OCI-LY3 (cell line): ENCODE results near the gene DNAJA2.

Source experiments
- EZH2phosphoT487 ChIP-seq: fragments of 200-600 bp; shearing (Covaris generic); IDR thresholded peaks from 2 replicates; pipeline ENCODE4 v1.6.1; 2018; ENCODE audit warnings: antibody characterized with exemption, mixed run types, low read depth
- TF ChIP-seq, protein P1 (sequence below): fragments of 200-600, 300-600 bp; sonication (generic); IDR thresholded peaks from 2 replicates; pipeline ENCODE4 v1.5.1; 2014; ENCODE audit warnings: antibody characterized with exemption, low read length, low read depth

- TF ChIP-seq, protein P1, sequence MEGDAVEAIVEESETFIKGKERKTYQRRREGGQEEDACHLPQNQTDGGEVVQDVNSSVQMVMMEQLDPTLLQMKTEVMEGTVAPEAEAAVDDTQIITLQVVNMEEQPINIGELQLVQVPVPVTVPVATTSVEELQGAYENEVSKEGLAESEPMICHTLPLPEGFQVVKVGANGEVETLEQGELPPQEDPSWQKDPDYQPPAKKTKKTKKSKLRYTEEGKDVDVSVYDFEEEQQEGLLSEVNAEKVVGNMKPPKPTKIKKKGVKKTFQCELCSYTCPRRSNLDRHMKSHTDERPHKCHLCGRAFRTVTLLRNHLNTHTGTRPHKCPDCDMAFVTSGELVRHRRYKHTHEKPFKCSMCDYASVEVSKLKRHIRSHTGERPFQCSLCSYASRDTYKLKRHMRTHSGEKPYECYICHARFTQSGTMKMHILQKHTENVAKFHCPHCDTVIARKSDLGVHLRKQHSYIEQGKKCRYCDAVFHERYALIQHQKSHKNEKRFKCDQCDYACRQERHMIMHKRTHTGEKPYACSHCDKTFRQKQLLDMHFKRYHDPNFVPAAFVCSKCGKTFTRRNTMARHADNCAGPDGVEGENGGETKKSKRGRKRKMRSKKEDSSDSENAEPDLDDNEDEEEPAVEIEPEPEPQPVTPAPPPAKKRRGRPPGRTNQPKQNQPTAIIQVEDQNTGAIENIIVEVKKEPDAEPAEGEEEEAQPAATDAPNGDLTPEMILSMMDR = no peak
- TF ChIP-seq EZH2phosphoT487 = no peak
These were observed 878 bp upstream of the DNAJA2 start for GRCh38 chr16:46974352-46974751.
